HG03045 (cell line): ENCODE results near the gene TBC1D21.

Source experiments
- ATAC-seq: cut with Tn5 transposase; IDR thresholded peaks from one replicate; pipeline ENCODE4 v1.9.1; 2021; ENCODE audit warnings: mild to moderate bottlenecking, moderate library complexity; ENCODE audit not compliant: unreplicated experiment

The TBC1D21 gene

DNA sequence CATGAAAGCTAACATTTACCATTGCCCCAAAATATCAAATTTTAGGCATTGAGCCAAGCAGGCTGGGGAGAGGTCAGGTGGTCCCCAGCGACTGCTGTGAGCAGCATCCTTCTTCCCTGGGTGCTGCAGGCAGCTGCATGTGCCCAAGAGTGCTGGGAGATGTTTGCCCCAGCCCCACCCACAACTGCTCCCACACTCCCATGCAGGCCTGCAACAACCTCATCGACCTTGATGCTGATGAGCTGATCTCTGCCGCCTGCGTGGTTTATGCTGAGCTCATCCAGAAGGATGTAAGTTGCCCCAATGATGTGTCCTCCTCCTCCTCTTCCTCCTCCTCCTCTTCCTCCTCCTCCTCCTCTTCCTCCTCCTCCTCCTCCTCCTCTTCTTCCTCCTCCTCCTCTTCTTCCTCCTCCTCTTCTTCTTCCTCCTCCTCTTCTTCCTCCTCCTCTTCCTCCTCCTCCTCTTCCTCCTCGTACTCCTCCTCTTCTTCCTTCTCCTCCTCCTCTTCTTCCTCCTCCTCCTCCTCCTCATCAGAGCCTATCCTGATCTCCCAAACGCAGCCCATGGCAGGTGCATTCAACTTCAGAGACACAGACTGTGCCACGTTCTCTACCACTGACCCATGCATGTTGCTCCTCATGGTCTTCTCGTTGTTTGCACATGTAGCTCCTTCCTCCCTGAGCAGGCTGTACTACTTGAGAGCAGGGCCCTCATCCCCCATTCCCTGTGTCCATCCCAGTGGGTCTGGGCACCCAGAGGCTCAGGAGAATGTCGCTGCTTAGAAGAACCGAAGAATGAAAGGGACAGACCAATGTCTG lies 15.1 kb downstream of the TBC1D21 start:
- no peak for ATAC-seq

DNA sequence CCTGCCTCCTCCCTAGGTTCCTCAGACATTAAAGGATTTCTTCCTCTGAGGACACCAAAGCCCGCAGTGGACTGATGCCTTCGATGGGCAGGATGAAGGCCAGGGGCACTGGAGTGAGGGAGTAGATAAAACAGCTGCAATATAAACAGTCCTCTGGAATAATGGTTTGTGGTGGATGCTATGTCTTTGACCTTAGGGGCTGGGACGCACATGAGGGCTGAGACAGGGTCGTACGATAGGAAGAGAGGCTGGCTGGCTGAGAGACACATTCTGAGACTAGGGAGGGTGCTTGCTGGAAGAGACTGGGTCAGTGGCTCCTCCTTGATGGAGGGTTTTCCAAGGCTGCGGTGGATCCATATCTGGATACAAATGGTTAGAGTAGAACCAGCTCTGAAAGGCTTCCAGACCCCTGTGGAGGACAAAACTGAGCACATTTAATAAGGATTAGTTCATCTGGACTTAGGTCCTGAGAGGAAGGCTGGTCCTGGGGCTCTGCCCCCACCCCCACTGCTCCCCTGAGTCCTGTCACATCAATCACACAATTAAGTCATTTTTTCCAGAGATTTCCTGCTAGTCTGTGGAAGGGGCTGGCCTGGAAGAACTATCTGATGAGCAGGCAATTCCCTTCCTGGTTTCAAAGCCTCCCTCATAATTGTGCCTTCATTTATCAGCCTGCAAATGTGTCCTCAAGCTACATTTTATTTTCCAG lies 15.8 kb downstream of the TBC1D21 start:
- no peak for ATAC-seq

DNA sequence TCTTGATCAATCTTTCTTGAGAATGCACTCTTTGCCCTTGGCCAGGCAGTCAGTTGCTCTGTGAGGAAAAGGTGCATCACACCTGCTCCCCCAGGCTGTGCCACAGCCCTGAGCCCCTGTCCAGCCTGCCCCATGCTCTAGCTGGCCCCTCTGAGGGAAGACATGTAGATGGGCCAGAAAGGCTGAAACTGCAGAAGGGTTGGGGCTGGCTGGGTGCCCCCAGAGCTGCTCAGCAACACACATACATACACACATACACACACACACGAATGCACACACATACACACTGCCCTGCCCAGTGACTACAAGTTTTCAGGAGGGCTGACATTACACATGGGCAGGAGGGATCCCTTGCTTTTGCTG lies 16.4 kb downstream of the TBC1D21 start:
- ATAC-seq: no peak

DNA sequence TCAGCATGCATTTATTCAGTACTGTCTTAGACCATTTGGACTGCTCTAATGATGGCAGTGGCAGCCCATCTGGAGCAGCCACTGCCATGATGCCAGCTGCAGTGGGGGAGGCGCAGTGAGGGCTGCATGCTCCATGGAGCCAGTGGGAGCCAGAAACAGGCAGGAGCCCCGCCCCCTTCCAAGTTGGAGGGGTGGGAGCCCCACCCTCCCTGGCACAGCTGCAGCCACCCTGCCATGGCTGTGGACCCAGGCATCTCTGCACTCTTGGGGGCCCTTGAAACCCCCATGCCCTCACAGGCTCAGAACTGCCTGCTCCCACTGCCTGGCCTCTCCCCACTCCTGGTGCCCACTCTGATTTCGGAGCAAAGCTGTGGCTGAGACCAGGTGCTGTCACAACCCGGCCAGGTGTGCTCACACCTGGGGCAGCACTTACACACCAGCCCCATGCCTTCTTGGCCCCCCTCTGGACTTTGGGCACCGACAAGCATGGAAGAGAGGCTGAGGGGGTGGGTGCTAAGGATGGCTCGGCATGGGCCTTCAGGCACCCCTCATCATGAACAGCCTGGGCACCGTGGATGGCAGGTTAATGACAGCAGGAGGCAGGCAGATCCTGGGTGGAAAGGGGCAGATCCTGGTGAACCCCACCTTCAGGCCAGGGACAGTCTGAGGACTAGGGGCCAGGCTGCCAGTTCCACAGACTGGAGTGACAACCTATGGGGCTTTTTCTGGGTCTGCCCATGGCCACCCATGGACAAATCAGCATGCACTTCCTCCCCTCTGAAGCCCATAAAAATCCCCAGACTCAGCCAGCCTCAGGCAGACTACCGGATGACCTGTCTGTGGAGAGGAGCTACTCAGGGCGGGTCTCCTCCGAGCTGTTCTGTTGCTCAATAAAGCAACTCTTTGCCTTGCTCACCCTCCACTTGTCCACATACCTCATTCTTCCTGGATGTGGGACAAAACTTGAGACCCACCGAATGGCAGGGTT lies 18.3 kb downstream of the TBC1D21 start:
- no peak for ATAC-seq

DNA sequence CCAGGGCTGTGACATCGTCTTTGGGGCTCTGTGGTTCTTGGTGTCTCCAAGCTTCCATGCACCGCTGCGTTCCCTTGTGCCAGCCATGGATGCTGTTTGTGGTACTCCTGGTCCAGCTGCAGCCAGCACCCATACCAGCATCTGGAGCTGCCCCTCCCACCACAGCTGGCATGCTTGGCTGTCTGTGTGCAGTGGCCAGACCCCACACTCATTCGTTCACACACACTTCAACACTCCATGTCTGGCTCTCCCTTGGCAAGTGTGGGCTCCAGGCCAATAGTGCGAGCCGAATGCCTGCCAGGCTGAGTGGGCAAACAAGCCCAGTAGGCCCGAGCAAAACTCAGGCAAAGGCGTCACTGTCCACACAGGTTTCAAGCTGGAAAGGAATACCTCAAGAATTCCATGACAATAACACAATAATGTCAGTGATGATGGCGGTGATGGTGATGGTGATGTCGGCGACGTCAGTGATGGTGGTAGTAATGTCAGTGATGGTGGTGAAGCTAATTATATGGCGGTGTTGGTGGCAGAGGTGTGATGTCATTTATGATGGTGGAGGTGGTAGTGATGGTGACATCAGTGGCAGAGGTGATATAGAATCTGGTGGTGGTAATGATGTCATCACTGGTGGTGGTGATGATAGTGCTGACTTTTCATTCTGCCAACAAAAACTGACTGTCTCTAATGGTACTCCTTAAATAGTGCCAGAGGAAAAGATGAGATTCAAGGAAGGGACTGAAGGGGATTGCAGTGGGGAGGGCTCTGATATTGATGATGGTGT lies 19.3 kb downstream of the TBC1D21 start:
- ATAC-seq: no peak

DNA sequence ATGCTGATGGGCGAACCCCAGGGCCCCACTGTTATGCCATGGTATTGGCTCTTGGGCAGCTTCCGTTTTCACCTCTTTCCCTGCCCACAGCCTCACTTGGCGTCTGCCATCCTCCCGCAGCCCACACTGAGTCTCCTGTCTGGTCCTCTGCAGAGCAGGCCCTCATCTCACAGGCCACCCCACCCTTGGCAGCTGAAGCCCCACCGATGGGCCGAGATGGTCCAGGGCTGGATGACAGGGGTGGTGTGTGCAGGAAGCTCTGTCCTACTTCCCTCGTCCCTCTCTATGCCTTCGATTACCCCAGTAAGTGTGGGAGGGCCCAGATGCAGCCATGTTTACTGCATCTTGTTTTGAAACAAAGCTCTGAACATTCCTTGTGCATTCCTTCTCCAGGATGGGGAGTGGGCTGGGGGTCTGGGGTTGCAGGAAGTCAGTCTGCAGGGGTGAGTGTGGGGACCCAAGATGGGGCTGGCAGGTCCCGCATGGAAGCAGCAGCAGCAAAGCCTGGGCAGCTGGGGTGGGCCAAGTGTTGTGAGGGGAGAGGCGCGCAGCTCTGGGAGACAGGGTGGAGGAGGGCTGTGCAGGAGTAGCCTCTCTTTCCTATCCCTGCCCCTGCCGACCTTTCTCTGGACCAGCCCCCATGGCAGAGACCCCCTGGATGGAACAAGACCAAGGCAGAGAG lies 20.9 kb downstream of the TBC1D21 start:
- ATAC-seq: no peak

DNA sequence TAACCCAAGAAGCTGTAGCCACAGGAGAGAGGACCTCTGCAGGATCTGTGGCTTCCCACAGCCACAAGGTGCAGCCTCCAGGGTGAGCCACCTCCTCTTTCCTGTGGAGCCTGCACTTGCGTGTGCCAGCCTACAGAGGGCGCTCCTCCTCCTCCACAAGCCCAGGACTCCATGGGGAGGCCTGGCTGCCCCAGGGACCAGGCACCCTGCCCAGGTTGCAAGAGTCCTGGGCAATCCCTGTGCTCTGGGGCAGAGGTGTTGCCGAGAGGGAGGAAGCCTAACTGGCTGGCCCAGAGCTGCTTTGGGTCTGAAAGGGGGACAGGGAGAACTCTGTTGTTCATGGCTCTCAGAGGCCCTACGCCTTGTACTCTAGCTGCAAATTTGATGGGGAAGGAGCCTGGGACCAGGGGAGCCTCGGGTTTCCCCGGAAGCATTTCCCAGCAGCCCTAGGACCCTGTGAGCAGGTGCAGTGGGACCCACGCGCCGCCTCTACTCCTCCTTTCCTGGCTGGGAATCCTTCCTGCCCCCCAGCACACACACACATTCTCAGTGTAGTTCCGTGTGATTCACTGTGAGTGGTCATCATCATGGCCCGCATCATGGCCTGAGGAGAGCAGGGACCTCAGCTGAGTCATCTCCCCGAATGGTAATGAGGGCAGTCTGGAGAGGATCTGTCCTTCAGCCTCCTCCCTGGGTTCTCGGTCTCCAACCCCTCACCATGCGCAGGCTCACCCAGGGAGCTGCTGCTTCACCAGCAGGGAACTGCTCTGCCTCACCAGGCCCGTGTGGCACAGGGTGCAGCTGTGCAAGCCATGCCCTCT lies 24.3 kb downstream of the TBC1D21 start:
- no peak for ATAC-seq

DNA sequence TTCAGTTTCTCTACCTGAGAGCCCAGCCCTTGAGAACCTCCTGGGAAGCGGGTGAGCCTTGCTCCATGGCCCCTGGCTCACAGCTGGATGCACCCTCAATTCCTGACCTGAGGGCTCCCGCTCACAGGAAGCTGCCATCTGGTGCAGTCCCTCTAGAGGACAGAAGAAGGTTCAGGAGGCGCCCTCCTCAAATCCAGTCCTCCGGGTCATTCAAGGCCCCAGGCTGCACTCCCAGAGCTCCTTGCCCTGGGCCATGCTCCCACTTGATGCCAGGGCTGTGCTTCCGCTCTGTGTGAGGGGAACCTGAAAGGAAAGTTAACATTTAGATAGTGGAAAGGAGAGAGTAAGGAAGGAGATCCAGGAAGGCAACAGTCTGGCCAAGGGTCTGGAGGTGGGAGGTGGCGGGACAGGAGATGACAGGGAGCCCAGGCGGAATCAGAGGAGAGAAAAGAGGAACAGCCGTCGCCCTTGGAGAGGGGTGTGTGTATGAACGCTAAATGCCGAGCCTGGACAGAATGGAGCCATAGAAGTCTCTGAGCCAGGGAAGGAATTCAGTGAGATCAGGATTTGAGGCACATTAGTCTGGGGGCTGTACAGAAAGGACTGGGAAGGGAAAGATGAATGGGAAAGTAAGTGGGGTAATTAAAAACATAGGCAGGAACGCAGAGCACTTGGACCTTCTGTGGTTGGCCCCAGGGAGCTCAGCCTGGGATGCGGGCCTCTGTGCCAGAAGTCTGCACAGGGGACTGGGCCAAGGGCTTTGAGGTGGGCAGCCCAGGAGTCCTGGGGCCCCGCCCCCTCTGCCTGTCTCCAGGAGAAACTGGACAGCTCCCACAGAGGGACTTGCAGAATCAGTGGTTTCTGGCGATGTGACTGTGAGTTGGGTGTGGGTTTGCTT lies 26.1 kb downstream of the TBC1D21 start:
- no peak for ATAC-seq

DNA sequence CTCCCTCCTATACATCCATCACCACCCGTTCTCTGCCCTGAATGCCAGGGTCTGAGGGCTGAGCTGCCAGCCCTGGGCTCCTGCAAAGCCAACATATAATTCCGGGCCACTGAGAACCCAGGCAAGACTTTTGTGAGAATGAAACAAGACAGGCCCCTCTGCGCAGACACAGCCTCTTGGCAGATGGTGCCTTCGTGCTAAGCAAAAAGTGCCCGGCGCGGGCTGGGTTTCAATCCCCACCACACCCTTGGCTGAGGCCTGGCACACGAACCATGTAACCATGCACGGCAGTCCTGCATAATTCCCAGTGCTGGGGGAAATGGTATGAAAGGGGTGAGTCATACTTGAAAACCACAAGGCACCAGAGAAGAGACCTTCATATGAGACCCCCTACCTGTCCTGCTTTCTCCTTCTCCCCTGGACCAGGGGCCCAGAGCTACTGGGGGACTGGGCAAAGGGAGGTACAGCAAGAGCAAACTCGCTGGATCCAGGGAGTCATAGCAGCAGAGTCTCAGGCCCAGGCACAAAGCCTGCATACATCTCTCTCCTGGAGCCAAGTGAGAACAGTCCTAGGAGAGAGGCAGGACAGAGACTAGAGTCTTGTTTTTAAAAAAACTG lies 26.8 kb downstream of the TBC1D21 start:
- ATAC-seq: no peak

DNA sequence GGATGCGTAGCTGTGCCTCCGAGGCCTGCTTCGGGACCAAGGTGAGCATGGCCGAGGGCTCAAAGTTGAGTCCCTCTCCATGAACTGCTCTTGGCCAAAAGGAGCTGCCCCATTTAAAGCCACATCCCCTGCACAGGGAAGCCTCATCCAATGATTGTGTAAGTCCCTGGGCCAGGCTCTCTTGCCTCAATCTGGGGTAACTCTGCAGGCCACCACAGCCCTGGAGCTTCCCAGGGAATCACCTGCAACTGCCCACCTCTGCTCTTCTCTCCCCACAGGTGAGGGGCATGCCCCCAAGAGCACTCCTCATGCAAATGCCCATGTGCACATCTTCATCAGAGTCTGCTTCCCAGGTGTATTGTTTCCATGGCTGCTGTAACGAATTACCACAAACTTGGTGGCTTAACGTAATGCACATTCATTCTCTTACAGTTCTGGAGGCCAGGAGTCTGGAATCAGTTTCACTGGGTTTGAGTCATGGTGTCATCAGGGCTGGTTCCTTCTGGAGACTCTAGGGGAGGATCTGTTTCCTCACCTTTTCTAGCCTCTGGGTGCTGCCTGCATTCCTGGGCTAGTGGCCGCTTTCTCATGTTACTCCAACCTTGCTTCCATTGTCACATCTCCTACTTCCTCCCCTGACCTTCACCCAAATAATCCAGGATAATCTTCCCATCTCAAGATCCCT lies 27.9 kb downstream of the TBC1D21 start:
- no peak for ATAC-seq

DNA sequence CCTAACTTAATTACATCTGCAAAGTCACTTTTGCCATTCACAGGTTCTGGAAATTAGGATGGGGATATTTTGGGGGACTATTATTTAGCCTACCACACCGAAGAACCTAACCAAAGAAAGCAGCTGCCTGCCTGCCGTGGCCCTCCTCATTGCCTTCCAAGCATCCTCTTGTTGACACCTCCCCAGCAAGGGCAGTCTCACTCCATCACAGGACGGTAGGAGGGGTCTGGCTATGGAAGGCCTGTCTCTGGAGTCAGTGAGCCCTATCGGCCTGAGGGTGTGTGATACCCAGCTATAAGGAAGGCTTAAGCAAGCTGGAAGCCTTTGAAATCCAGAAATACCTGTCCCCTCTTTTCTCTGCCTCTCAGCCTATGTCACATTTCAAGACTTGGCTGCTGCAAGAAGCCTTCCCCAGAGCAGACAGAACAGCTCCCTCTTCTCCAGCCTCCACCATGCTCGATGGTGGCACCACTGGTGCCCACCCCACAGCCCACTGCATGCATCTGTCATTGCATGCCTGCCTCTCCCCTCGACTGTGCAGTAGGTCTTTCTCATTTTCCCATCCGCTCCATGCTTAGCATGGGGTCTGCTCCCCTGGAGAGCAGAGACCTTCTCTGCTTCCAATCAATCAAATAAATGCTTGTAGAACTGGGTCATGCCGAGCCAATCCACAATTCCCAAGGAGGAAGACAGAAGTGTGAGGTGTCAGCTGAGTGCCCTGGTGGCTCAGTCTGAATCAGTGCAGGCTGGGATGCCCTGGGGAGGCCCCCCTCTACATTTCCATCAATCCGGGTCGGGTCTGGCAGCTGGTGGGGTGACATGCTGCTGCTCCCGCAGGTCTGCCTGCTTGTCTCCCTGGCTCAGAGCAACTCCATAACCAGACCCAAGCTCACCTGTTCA lies 29.0 kb downstream of the TBC1D21 start:
- ATAC-seq: no peak

DNA sequence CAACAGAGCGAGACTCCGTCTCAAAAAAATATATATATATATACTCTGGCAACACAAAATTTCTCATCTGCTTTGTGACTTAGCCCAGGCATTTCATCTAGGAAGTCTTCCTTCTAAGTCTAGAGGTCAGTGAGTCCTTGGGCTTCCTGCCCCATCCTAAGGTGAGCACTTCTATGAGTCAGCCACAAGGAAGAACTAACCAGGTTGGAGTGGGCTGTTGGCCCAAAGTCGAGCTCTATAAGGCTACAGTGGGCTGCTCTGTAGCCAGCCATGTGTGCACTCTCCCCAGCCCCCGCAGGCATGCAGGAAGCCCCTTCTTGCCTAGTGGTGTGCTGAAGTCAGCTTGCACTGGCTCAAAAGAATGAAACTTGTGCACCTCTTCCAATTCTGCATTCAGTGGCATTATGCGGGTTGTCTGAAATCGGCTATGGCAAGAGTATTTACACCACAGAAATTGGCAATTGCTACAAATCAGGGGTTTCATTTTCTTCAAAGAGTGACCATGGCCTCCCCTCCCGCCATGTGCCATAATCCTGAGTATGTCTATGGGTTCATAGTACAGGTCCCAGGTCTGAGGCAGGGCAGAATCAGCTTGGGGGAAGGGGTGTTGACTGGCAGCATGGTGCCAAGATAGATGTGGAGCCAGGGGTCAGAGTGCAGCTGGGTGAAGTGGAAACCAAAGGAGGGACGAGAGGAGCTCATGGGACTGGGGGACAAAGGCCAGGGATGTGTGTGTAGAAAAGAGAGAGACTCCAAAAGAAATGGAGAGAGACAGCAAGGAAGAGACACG lies 30.9 kb downstream of the TBC1D21 start:
- no peak for ATAC-seq

DNA sequence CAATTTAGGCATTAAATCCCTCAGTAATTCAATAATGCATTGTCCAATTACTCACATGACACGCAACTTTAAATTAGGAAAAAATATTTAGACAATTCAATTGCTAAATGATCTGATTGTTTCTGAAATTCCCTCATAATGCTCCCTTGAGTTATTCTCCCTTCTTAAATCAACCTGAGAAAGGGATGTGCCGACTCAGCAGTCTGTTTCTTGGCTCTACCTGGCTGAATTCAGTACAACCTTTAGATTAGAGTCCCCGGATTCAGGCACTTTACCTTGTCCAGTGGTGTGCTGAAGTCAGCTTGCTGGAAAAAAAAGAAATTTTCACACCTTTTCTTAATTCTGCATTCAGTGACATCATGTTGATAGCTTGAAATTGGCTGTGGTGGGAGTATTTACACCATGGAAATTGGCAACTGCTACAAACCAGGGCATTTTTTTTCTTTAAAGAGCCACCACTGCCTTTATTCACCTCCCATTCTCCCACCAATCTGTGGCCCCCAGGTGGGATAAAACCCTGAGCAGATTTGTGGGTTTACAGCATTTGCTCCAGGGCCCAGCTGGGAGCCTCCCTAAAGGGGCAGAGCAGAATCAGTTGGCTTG lies 32.0 kb downstream of the TBC1D21 start:
- ATAC-seq: no peak

DNA sequence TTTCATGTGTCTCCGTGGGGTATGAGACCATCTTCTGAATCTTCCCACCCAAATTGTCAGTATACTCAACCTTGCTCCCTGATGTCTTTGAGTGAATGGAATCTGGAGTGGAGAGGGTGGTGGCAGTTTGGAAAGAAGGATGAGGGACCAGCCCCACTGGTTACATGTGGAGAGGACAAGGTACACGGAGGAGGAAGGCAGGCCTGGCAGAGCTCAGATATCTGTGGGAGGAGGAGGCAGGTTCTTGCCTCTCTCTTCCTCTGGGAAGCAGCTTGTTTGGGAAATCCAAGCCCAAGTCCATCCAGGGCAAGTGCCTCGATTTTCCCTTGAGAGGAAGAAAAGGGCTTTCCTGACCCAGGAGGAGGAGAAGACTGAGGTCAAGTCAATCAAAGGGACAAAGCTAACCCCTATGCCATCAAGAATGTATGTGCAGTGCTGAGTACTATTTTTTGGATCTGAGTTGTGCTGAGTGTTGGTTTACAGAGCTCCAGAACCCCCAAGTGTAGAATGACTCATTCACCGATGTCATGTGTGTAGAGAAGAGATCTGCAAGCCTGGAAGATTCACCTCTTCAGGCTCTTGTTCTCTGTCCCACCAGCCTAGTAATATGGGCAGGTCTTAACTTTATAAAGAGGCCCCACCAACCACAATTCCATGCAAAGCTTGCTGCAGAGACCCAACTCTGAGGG lies 33.1 kb downstream of the TBC1D21 start:
- no peak for ATAC-seq
